ENCODE data around the gene PTGR3. TPM values are rescaled to one million over a fixed set of nuclear protein-coding genes. Genes with fewer than 3 reads are reported as not detected.
A peak's percentile ranks its signal among the peaks of the same experiment; 100 is the strongest.

Gene PTGR3
- total RNA-seq, 1 experiment from 2014 or later: 8.2 TPM

GRCh38 chr18:75185460-75185859 lies 23.5 kb downstream of the PTGR3 start:
- POLR2A ChIA-PET (ENCODE audit: unreplicated experiment): no interaction called here
- BruUV-seq (replicated peaks): no TSS peak

GRCh38 chr18:75183973-75184493 lies 24.9 kb downstream of the PTGR3 start:
- DNase-seq (no peak), ATAC-seq (no peak; the same call in 1 of the 2 replicates)
- POLR2A ChIA-PET (ENCODE audit: unreplicated experiment): interaction anchor here (0.7 kb wide), 1 partner anchor 225 kb away, joined by 4 read pairs; no protein-coding TSS in a partner anchor
- H3K27ac ChIP-seq (ENCODE audit: low read length): no peak overlapping the region
- no peaks in the 10 kb centered on the region for H3F3A ChIP-seq (ENCODE audit: low read length, unreplicated experiment)
- H3K9me3 ChIP-seq (ENCODE audit: low read length): no peaks in the 10 kb centered on the region
- no peaks in the 10 kb centered on the region for H3K36me3 ChIP-seq (ENCODE audit: low read depth, low read length)
- no peaks in the 10 kb centered on the region for H3K79me2 ChIP-seq (ENCODE audit: low read length)
- peaks cover 15% of the 10 kb centered on the region for H3K4me1 ChIP-seq (ENCODE audit: insufficient read depth, low read length)
- H3K4me3 ChIP-seq (ENCODE audit: low read length): no peak overlapping the region
- H2AFZ ChIP-seq (ENCODE audit: low read length): no peak overlapping the region
- H3K9me2 ChIP-seq (replicated peaks; ENCODE audit: low read length): no peaks in the 10 kb centered on the region
- H3K9ac ChIP-seq (ENCODE audit: low read length): no peak overlapping the region
- intact Hi-C loops (cut with micrococcal nuclease): no loop called here
- H3K4me2 ChIP-seq (ENCODE audit: low read length): no peak overlapping the region
- CTCF ChIA-PET: no interaction called here
- TF ChIP-seq CTCF (conservative IDR thresholded peaks at IDR 0.05; ENCODE audit: low read depth, low read length) (no peak), EZH2 (IDR thresholded peaks at IDR 0.05; ENCODE audit: low read length, unreplicated experiment) (no peak), EZH2phosphoT487 (IDR thresholded peaks at IDR 0.05; ENCODE audit: borderline replicate concordance, low read length) (no peak)
- BruUV-seq (replicated peaks): no TSS peak
- no peaks in the 10 kb centered on the region for H3K27me3 ChIP-seq (ENCODE audit: low read length)
- no peaks in the 10 kb centered on the region for H4K20me1 ChIP-seq (ENCODE audit: low read length)

More at GRCh38 chr18:75185460-75185859, 23.5 kb downstream of the PTGR3 start:
- no peak overlapping the region for H3K4me2 ChIP-seq (ENCODE audit: low read length)
- H4K20me1 ChIP-seq (ENCODE audit: low read length): no peaks in the 10 kb centered on the region
- TF ChIP-seq CTCF (conservative IDR thresholded peaks at IDR 0.05; ENCODE audit: low read depth, low read length): no peak
- TF ChIP-seq EZH2phosphoT487 (IDR thresholded peaks at IDR 0.05; ENCODE audit: borderline replicate concordance, low read length): no peak
- no peak for TF ChIP-seq EZH2 (IDR thresholded peaks at IDR 0.05; ENCODE audit: low read length, unreplicated experiment)
- no peak overlapping the region for H3K4me3 ChIP-seq (ENCODE audit: low read length)
- H3K4me1 ChIP-seq (ENCODE audit: insufficient read depth, low read length): peaks cover 15% of the 10 kb centered on the region
- CTCF ChIA-PET: no interaction called here
- no peaks in the 10 kb centered on the region for H3F3A ChIP-seq (ENCODE audit: low read length, unreplicated experiment)
- H3K27me3 ChIP-seq (ENCODE audit: low read length): no peaks in the 10 kb centered on the region
- H3K9me3 ChIP-seq (ENCODE audit: low read length): no peaks in the 10 kb centered on the region
- H3K79me2 ChIP-seq (ENCODE audit: low read length): no peaks in the 10 kb centered on the region
- no peak overlapping the region for H3K27ac ChIP-seq (ENCODE audit: low read length)
- ATAC-seq: no peak
- no peak for DNase-seq
- no peaks in the 10 kb centered on the region for H3K36me3 ChIP-seq (ENCODE audit: low read depth, low read length)
- intact Hi-C loops (cut with micrococcal nuclease): no loop called here
- no peak overlapping the region for H3K9ac ChIP-seq (ENCODE audit: low read length)
- H3K9me2 ChIP-seq (replicated peaks; ENCODE audit: low read length): no peaks in the 10 kb centered on the region
- H2AFZ ChIP-seq (ENCODE audit: low read length): no peak overlapping the region

GRCh38 chr18:75183524-75183923 lies 25.4 kb downstream of the PTGR3 start:
- DNase-seq: peak; percentile 96
- intact Hi-C loops (cut with micrococcal nuclease): no loop called here
- no peak overlapping the region for H3K4me3 ChIP-seq (ENCODE audit: low read length)

More at GRCh38 chr18:75183524-75183923, 25.4 kb downstream of the PTGR3 start:
- no peak for TF ChIP-seq CTCF (conservative IDR thresholded peaks at IDR 0.05; ENCODE audit: low read depth, low read length)
- H3K27ac ChIP-seq (ENCODE audit: low read length): 0 out of 2 replicates have a peak overlapping the region, but pooled peaks have one; percentile 2
- H3K27me3 ChIP-seq (ENCODE audit: low read length): no peaks in the 10 kb centered on the region
- H3F3A ChIP-seq (ENCODE audit: low read length, unreplicated experiment): no peaks in the 10 kb centered on the region
- H2AFZ ChIP-seq (ENCODE audit: low read length): no peak overlapping the region
- ChIA-PET POLR2A (ENCODE audit: unreplicated experiment) (interaction anchor here (0.7 kb wide), 1 partner anchor 225 kb away, joined by 4 read pairs; no protein-coding TSS in a partner anchor), CTCF (no interaction called here)
- no peaks in the 10 kb centered on the region for H3K79me2 ChIP-seq (ENCODE audit: low read length)
- H4K20me1 ChIP-seq (ENCODE audit: low read length): no peaks in the 10 kb centered on the region
- no peak overlapping the region for H3K9ac ChIP-seq (ENCODE audit: low read length)
- ATAC-seq: peak; percentile 99
- peak overlapping the region; percentile 46 for H3K4me2 ChIP-seq (ENCODE audit: low read length)
- H3K9me3 ChIP-seq (ENCODE audit: low read length): no peaks in the 10 kb centered on the region
- H3K4me1 ChIP-seq (ENCODE audit: insufficient read depth, low read length): peaks cover 15% of the 10 kb centered on the region
- H3K9me2 ChIP-seq (replicated peaks; ENCODE audit: low read length): no peaks in the 10 kb centered on the region
- no peaks in the 10 kb centered on the region for H3K36me3 ChIP-seq (ENCODE audit: low read depth, low read length)
- BruUV-seq (replicated peaks): no TSS peak
